Cardiac muscle cell (in vitro differentiated cells and primary cell): ENCODE results near the gene CHST11. TPM values are rescaled to one million over a fixed set of nuclear protein-coding genes. Genes with fewer than 3 reads are reported as not detected.

Source experiments
- DNase-seq, 2 donors: peaks; one replicate each; pipeline versions ENCODE4 v3.0.0 to v3.0.0-alpha.2; 2010 to 2017; ENCODE audit warnings: low read depth in 1 of 2, low spot score in 1 of 2
- H3K27ac ChIP-seq: fragments of 200-600 bp; sonication (generic); 2 replicates; pipeline ENCODE4 v1.5.1; 2016
- H3K27me3 ChIP-seq: fragments of 200-600 bp; sonication (generic); 2 replicates; pipeline ENCODE4 v1.6.0; 2016; ENCODE audit warnings: control low read depth
- H3K36me3 ChIP-seq: fragments of 200-600 bp; sonication (generic); 2 replicates; pipeline ENCODE4 v1.5.1; 2016; ENCODE audit warnings: control low read depth
- H3K4me1 ChIP-seq: fragments of 200-600 bp; sonication (generic); 2 replicates; pipeline ENCODE4 v1.8.1; 2017; ENCODE audit warnings: low read depth, mild to moderate bottlenecking, mixed run types
- H3K4me3 ChIP-seq: fragments of 200-600 bp; sonication (generic); 2 replicates; pipeline ENCODE4 v1.5.1; 2016; ENCODE audit warnings: mild to moderate bottlenecking
- H3K9me3 ChIP-seq: fragments of 200-600 bp; sonication (generic); 2 replicates; pipeline ENCODE4 v1.5.1; 2017; ENCODE audit warnings: low read depth, mild to moderate bottlenecking, control low read depth
- CTCF ChIP-seq: IDR thresholded peaks from 2 replicates; pipeline ENCODE4 v1.5.1; 2012; ENCODE audit warnings: low read depth, mild to moderate bottlenecking, low read length
- polyA plus RNA-seq: library from polyadenylated mRNA; unstranded; fragments of >200 nt; fragmentation: Nextera tagmentation; extraction: Ambion mirVana; gene quantifications from 2 replicates; pipeline ENCODE4 v1.2.1, GENCODE V29; 2016
- total RNA-seq: library from RNA; depleted of rRNA; stranded (reverse); fragments of >200 nt; gene quantifications from 2 replicates; pipeline ENCODE4 v1.2.3, GENCODE V29; 2016

CHST11 gene
- total and polyA plus RNA-seq, 2 experiments from 2014 or later = 24.2 to 39.8 TPM

- no peaks in the 10 kb centered on the region for H3K36me3 ChIP-seq
- no peak overlapping the region for H3K4me3 ChIP-seq
- no peak for DNase-seq
- no peaks in the 10 kb centered on the region for H3K27me3 ChIP-seq
- H3K9me3 ChIP-seq = no peaks in the 10 kb centered on the region
- no peak for TF ChIP-seq CTCF
- no peak overlapping the region for H3K27ac ChIP-seq
- no peaks in the 10 kb centered on the region for H3K4me1 ChIP-seq
Measured at GRCh38 chr12:104588921-104589590, 132.3 kb downstream of the CHST11 start.

DNA sequence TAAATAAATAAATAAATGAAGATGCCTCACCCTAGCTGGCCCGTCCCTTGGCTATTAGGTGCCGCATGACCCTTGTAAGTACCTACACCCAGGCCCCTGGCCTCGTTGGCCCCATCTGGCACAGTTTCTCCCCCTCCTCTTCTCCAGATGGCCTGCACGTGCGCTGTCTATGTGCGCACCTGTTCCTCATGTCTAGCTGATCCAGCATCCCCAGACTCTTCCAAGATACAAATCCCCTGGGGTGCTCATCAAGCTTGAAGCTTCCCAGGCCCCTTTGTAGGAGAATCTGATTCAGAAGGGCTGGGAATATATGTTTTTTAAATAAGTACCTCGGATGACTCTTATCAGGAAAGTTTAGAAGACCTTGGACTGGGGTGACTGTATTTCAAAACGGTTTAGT is 133.3 kb downstream of the CHST11 start:
- DNase-seq = no peak
- H3K9me3 ChIP-seq = no peaks in the 10 kb centered on the region
- no peak overlapping the region for H3K4me3 ChIP-seq
- H3K36me3 ChIP-seq = no peaks in the 10 kb centered on the region
- no peaks in the 10 kb centered on the region for H3K4me1 ChIP-seq
- TF ChIP-seq CTCF = no peak
- H3K27ac ChIP-seq = no peak overlapping the region
- H3K27me3 ChIP-seq = no peaks in the 10 kb centered on the region

DNA sequence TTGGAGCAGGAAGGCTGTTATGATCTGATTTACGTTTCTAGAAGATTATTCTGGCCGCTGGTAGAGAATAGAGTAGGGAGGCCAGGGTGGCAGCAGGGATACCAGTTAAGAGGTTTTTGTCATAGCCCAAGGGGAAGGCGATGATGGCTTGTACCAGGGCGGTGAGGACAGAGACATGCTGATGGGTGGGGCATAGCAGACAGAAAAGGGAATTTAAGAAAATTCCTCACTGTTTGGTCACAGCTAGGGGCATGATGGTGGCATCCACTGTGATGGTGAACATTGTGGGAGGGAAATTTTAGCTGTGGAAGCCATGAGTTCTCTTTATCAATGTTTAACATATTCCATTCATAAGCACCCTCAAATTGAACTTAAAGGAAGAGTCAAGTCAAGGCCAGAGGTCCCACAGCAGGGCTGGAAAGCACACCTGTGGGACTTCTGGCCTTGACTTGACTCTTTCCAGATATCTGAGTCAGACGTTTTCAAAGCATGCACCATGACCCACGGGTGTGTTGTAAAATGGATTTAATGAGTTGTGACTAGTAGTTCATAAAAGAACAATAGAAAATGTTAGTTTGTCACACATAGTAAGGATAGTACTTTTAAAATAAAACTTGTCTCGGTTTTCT is 134.6 kb downstream of the CHST11 start:
- H3K4me3 ChIP-seq = no peak overlapping the region
- H3K27ac ChIP-seq = no peak overlapping the region
- DNase-seq = no peak
- H3K9me3 ChIP-seq = no peaks in the 10 kb centered on the region
- H3K4me1 ChIP-seq = no peaks in the 10 kb centered on the region
- TF ChIP-seq CTCF = no peak
- no peaks in the 10 kb centered on the region for H3K27me3 ChIP-seq
- H3K36me3 ChIP-seq = no peaks in the 10 kb centered on the region

DNA sequence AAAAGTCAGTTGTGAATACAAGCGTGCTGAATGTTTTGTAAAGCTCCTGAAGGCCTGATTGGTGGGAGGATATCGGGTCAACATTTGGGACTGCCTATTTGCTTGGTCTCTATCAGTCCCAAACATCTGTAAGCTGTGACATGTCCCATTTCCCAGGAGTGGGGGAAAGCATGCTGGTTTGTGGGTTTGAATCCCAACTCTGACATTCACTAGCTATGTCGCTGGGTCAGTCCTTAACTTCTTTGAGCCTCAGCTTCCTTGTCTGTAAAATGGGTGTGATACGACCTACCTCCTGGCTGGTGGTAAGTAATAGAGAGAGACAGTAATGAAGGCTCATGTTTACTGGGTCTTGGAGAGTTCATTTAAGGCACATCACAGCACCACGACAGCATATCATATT is 136.7 kb downstream of the CHST11 start:
- no peaks in the 10 kb centered on the region for H3K36me3 ChIP-seq
- H3K9me3 ChIP-seq = no peaks in the 10 kb centered on the region
- peaks cover 13% of the 10 kb centered on the region for H3K4me1 ChIP-seq
- H3K27me3 ChIP-seq = no peaks in the 10 kb centered on the region
- TF ChIP-seq CTCF = no peak
- H3K27ac ChIP-seq = no peak overlapping the region
- DNase-seq = no peak
- no peak overlapping the region for H3K4me3 ChIP-seq

GRCh38 chr12:104596134-104596799 is 139.5 kb downstream of the CHST11 start:
- peak in 1 of 2 donors; percentile 94 for DNase-seq

More at GRCh38 chr12:104596134-104596799, 139.5 kb downstream of the CHST11 start:
- no peaks in the 10 kb centered on the region for H3K27me3 ChIP-seq
- no peaks in the 10 kb centered on the region for H3K9me3 ChIP-seq
- H3K27ac ChIP-seq = no peak overlapping the region
- no peaks in the 10 kb centered on the region for H3K36me3 ChIP-seq
- no peak overlapping the region for H3K4me3 ChIP-seq
- TF ChIP-seq CTCF = no peak
- H3K4me1 ChIP-seq = peaks cover 24% of the 10 kb centered on the region
